Activated T-helper 9 cell treated with anti-CD3 and anti-CD28 coated beads, Interleukin-2, amount 50 U/mL, for 16 hours (primary cell): Measurements from ENCODE around the gene IFNE.

Source experiments
- DNase-seq: peaks from one replicate; pipeline ENCODE4 v3.0.0-alpha.2; 2020; ENCODE audit warnings: low read depth

IFNE gene, protein sequence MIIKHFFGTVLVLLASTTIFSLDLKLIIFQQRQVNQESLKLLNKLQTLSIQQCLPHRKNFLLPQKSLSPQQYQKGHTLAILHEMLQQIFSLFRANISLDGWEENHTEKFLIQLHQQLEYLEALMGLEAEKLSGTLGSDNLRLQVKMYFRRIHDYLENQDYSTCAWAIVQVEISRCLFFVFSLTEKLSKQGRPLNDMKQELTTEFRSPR

DNA sequence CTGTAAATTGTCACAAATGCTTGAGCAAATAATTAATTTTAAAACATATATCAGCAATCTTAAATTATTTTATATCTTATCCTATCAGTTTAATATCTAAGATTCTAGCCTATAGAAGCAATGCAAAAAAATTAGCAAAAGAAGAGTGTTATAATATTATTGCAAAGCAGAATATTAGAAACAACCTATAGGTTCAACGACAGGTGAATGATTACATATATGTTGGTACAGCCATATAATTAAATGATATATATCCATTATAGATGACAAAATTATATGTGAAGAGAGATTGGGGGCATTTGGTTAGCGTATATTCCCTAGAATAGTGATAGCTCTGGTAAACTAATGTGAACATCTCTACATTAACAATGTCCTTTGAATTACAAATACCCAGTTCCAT, at the start of gene IFNE:
Gene IFNE, minus strand, starts transcription at position 101 of the 400 bp plus-strand sequence. CDS start 619 bp downstream, outside the sequence.
- DNase-seq: no peak

DNA sequence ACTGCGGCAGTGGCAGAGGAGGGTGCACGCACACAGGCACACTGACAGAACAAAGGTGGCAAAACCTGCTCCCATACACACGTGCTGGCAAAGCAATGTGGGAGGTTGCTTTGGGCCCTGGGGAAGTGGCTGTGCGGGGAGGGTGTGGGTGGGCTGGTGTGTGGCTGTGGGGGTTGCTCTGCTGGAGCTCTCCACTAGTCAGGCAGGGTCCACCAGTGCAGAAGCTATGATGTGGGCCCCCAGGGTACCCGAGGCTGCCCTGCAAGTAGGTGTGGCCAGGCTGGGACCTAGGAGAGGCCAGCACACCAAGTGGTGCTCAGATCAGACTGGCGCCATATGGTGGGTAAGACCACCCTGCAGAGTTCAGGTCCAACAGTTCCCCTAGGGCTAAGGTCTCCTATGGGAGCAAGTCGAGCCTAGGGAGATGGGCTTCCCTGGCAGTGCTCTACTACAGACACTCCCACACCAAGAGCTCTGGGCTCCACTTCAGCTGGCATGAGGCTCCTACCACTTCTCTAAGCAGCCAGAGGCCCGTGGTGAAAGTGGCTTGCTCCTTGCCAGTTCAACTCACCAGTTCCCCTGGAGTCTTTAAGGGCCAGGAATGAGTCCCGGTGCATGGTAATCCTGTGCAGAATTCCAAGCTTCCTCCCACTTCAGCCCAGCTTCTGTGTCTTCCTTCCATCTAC, 46.2 kb upstream of the IFNE start:
- DNase-seq: no peak

DNA sequence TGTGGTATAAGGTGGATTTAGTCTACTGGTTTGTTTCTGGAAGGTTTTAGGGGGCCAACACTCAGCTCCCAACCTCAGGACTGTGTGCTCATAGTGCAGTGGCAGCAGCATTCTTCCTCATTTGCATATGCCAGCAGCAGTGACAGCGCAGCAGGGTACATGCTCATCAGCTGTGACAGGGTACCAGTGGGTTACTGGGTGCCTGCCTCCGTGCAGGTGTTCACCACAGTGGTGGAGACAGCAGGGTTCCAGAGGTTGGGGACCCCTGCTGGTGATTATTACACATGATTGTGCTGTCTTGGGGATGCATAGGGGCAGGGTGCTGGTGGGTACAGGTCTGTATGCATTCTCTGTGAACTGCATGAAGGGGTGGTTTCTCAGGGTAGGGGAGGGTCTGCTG, 45.5 kb upstream of the IFNE start:
- DNase-seq: no peak

DNA sequence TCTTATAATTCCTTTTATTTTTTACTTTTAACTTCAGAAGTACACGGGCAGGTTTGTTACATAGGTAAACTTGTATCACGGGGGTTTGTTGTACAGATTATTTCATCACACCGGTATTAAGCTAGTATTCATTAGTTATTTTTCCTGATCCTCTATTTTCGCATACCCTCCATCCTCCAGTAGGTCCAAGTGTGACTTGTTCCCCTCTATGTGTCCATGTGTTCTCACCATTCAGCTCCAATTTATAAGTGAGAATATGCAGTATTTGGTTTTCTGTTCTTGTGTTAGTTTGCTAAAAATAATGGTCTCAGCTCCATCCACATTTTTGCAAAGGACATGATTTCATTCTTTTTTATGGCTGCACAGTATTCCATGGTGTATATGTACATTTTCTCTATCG, 43.1 kb upstream of the IFNE start:
- DNase-seq: no peak

DNA sequence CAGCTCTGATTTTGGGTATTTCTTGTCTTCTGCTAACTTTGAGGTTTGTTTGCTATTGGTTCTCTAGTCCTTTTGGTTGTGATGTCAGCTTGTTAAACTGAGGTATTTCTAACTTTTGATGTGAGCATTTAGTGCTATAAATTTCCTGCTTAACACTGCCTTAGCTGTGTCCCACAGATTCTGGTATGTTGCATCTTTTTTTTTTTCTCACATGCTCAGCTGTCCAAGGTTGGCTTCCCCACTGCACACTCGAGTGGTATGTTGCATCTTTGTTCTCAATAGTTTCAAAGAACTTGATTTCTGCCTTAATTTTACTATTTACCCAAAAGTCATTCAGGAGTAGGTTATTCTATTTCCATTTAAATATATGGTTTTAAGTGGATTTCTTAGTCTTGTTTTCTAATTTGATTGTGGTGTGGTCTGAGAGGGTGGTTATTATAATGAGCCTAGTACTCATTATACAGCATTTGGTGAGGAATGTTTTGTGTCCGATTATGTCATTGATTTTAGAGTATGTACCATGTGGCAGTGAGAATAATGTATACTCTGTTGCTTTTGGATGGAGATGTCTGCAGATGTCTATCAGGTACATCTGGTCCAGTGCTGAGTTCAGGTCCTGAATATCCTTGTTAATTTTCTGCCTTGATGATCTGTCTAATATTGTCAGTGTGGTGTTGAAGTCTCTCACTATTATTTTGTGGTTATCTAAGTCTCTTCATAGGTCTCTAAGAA, 42.2 kb upstream of the IFNE start:
- no peak for DNase-seq

DNA sequence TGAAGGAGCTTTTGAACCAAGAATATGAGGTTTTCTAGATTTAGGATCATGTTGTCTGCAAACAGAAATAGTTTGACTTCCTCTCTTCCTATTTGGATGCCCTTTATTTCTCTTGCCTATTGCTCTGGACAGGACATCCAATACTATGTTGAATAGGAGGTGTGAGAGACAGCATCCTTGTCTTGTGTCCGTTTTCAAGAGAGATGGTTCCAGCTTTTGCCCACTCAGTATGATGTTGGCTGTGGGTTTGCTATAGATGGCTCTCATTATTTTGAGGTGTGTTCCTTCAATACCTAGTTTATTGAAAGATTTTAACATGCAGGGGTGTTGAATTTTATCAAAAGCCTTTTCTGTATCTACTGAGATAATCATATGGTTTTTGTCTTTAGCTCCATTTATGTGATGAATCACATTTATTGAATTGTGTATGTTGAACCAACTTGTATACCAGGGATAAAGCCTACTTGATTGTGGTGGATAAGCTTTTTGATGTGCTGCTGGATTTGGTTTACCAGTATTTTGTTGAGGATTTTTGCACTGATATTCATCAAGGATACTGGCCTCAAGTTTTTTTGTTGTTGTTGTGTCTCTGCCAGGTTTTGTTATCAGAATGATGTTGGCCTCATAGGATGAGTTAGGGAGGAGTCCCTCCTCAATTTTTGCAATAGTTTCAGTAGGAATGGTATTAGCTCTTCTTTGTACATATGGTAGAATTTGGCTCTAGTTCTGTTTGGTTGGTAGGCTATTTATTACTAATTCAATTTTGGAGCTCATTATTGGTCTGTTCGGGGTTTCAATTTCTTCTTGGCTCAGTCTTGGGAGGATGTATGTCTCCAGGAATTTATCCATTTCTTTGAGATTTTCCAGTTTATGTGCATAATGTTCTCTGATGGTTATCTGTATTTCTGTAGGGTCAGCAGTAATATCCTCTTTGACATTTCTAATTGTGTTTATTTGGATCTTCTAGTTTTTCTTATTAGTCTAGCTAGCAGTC, 41.2 kb upstream of the IFNE start:
- DNase-seq: no peak

DNA sequence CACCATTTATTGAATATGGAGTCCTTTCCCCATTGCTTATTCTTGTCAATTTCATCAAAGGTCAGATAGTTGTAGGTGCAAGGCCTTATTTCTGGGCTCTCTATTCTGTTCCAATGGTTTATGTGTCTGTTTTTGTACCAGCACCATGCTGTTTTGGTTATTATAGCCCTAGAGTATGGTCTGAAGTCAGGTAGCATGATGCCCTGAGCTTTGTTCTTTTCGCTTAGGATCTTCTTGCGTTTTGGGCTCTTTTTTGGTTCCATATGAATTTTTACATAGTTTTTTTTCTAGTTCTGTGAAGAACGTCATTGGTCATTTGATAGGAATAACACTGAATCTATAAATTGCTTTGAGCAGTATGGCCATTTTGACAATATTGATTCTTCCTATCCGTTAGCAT, 40.2 kb upstream of the IFNE start:
- DNase-seq: no peak

DNA sequence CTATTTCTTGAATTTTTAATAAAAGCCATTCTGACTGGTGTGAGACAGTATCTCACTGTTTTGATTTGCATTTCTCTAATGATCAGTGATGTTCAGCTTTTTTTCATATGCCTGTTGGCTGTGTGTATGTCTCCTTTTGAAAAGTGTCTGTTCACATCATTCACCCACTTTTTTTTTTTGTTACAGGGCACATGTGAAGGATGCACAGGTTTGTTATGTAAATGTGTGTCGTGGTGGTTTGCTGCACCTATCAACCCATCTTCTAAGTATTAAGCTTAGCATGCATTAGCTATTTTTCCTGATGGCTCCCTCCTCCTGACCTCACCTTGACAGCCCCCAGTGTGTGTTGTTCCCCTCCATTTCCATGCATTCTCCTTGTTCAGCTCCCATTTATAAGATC, 39.3 kb upstream of the IFNE start:
- DNase-seq: no peak

DNA sequence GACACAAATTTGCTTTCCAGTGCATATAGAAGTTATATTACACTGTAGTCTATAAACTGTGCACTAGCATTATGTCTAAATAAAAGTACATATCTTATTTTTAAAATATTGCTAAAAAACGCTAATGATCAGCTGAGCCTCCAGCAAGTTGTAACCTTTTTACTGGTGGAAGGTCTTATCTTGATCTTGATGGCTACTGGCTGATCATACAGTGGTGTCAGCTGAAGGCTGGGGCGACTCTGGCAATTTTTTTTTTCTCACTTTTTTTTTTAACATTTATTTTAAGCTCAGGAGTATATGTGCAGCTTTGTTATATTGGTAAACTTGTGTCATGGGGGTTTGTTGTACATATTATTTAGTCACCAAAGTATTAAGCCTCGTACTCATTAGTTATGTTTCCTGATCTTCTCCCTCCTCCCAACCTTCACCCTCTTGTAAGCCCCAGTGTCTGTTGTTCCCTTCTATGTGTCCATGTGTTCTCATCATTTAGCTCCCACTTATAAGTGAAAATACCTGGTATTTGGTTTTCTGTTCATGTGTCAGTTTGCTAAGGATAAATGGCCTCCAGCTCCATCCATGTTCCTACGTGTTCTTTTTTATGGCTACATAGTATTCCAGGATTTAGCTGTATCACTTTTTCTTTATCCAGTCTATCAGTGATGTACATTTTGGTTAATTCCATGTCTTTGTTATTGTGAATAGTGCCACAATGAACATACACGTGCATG, 38.6 kb upstream of the IFNE start:
- DNase-seq: no peak

DNA sequence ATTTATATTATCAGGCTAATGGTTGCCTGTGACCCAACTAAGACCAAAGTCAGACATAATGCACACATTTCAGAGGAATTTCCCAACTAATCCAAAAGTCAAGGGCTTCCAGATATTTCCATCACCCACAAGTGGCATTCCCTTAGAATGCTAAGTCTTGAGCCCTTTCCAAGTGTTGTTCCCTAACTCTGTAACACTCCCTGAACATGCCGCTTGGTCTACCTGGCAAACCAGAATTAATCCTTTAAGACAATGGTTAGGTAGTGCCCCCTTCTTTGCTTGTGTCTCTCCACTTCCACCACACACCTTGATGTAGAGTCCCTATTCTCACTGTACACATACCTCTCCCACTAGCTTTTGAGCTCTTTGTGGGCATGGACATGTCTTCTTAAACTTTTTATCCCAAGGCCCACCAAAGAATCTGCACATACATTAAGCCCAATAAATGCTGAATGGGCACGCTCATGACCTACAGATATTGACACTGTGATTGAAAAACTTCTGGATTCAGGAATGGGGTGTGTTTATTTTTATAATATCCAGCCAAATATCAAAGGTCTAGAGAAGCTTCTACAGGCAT, 37.8 kb upstream of the IFNE start:
- DNase-seq: no peak

DNA sequence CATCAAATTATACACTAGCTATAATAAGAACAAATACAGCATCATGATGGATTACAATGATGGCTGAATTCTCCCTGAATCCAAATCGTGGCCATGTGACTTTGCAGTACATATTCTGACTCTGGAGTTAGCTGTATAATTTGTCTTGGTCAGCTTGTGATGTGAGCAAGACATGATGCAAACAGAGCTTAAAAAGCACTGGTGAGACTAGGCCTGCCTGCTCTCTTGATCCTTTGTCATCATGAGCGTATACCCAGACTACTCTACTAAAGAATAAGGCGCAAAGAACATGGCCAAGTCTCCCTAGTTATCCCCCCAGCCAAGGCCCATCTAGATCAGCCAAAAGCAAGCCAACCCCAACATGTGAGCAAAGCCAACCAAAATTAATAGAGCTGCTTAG, 34.7 kb upstream of the IFNE start:
- no peak for DNase-seq

DNA sequence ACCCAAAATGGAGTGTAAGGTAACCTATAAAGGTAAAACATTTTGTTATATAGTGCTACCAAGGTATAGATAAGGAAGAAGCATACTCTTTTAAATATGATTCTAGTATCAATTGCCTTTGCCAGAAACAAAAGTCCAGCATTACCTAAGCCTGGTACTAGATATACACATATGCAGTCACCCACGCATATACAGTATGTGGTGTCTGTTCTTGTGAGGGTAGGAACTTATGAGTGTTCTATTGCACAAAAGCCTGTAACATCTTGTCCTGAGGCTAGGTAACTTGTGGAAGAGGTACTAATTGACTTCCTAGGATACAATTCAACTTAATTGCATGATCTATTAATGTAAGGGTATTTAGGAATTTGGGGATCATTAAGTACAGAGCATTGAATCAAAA, 31.3 kb upstream of the IFNE start:
- DNase-seq: no peak

DNA sequence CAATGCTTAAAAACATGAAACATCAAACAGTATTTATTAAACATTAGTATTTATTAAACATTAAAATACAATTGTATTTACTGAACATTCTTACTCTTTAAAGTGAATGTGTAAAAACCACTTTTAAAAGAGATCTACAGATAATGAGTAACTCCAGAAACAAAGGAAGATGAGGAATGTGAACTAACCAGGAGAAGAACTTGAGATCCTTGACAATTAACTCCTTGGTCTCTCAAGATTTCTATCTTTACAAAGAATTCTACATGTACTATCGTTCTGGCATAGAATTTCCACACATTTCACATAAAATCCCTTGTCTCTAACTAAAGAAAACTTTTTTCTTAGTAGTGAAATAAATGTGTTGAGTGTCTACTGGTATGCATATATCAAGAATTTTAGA, 28.7 kb upstream of the IFNE start:
- DNase-seq: no peak

DNA sequence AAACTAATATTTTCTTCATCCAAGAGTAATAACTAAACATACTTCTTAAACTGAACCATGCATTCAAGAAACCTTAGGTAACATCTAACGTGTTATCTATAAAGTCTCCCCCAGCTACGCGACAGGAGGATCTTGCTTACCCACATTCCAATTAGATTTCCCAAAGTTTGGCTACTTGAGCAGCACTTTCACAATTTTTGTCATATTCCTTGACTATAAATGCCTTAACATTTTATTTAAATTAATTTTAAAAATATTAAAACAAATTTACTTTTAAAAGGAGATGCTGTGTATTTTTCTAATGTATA, 25.3 kb upstream of the IFNE start:
- no peak for DNase-seq

DNA sequence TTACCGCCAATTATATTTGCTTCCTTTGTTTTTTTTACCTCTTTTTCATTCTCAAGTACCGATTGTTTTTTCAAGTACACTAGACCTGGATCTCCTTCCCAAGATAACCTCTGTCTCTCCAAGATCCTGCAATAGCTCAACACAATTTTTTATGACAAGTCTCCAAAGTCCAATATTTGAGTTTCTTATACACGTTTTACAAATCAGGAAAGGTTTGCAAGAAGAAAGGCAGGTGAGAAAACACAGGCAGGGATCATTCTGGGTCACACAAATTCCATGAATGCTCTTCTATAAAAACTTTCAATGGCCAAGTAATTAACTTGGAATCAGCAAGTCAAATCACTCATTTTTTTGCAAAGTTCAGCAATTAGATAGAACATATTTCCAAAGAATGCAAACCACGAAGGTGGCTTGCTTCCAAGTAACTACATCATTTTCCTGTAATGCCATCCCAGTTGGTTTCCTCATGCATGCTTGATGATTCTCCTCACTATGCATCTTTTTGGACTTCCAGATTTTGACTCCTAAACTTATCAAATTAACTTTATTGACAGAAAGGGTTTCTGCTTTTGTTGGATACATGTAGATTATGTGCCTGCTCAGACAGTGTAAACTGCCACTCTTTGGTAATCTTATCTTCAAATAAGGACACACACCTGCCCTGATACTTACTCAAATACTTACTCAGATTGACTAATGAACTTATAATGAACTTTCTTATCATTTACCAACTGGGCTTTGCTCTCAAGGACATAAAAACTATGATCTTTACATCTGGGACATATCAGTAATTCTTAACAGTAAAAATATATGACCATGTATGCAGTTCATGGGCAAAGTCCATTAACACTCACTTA, 24.7 kb upstream of the IFNE start:
- no peak for DNase-seq

DNA sequence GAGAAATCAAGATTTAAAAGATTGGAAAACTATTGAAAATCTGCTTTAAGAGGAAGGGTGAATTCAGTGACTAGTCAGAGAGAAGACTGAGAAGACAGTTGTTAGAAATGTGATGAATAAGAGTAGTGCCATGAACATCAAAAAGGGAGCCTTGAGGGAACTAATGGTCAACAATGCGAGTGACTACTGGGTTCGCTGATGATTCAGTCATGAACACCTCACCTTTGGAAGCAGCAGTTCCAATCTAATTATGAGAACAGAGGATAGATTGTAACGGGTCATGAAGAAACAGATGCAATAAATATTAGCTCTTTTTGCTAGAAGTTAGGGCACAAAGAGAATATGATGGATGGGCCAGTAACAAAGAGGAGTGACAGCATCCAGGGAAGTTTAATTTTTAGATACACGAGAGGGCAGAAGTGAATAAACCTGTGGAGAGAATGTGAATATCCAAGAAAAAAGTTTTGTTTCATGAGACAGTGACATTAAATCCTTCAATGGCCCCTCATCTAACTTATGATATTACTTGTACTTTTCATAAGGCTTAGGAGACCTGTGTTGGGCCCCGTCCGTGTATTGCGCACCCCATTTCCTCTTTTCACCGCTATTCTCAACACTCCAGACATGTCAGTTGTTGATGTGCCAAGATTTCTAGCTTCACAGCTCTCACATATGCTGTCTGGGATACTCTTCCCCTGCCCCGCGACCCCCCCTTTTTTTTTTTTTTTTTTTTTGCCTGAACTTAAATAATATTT, 23.5 kb upstream of the IFNE start:
- no peak for DNase-seq

DNA sequence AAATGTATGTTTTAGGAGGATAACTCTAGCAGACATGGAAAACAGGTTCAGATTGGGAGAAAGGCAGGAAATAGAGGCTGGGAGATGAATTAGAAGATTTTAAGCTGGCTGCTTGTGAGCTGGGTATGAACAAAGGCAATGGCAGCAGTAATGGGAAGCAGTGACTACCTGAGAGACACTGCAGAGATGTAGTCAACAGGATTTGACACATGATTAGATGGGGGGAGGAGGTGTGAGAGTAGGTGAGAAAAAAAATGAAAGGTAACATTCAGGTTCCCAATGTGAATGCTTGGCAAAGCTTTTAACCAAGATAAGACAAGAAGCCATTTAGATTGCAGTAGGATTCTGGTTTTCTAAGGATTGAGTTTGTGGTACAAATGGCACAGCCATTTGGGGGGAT, 22.8 kb upstream of the IFNE start:
- DNase-seq: no peak

DNA sequence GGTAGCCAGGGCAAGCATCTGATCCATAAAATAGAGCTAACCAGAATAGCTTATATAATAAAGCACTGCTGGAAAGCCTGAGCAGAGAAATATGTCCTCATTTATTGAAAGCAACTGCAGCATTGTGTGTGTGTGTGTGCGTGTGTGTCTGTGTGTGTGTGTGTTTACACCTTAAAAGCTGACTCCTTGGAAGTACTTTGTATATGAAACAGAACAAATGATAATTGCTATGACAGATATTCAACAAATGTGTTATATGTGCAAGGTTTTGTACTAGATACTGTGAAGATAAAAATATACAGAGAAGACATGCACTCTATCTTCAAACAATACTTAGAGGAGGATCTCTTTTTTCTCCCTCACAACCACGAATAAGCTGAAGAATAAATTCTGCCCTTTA, 22.0 kb upstream of the IFNE start:
- DNase-seq: no peak

DNA sequence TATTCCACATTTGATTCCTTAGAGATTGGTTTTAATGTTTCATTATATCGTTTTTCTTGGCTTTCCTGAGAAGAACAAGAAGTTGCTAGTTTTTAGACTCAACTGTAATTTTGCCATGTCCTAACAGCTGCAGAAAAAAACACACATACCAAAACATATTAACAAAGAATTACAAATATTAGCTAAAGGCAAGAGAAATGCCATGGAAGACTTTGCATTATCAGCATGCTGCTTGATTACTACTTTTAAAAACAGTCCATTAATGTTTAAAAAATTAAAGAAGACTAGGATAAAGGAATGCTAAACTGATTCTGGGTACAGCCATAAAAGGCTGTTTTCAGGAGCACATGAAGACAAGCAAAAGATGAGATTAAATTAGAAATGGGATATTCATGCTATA, 20.5 kb upstream of the IFNE start:
- DNase-seq: no peak

DNA sequence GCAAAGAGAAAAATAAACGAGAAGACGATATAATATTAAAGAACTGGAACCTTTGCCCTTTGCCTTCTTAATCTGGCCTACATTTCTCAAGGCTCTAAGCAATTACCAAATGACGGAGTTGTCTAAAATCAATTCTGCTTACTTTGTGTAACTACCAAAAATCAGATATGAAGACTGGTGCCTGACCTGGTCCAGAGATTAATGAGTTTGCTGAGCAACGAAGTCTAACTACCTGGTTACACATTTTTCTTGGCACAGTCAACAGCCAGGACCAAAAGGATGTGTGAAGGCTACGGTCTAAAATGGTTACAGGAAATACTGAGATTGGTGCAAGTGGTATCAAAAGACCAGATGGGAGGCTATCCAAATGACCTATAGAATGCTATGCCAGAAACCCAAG, 17.8 kb upstream of the IFNE start:
- no peak for DNase-seq
